Endothelial cell of hepatic sinusoid (primary cell): ENCODE measurements around the gene NECAB2.

ENCODE experiments used
- in situ Hi-C: cut with HindIII; loops from 2 replicates; pipeline ENCODE4 v1.10.0; 2017; ENCODE audit warnings: low sequenced_read_pairs

Gene NECAB2

GRCh38 chr16:84016477-84016876 is 48.4 kb downstream of the NECAB2 start:
- in situ Hi-C loops, result no loop called here

GRCh38 chr16:84018710-84019109 is 50.7 kb downstream of the NECAB2 start:
- in situ Hi-C loops, result no loop called here

- in situ Hi-C loops, result no loop called here
Measured at GRCh38 chr16:84020353-84020752, 52.3 kb downstream of the NECAB2 start.

- in situ Hi-C loops, result no loop called here
Measured at GRCh38 chr16:84021488-84021887, 53.4 kb downstream of the NECAB2 start.

DNA sequence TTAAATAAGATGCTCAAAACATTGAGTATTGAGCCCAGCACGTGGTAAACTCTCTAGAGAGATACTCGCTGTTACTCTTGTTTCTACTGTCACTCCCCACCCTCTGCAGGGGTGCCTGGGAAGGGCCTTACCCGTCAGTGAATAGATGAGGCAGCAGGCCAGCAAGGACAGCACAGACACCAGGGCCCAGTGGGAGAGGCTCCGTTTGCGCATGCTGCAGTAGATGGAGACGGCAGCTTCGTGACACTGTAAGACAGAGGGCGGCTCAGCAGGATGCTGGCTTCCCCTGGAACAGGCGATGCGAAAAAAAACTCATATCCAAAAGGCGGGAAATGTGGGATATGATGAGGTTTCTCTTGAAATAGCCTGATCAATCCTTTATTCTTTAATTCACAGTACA is 54.6 kb downstream of the NECAB2 start:
- in situ Hi-C loops, result no loop called here

- in situ Hi-C loops, result no loop called here
Measured at GRCh38 chr16:84024854-84025253, 56.8 kb downstream of the NECAB2 start.

DNA sequence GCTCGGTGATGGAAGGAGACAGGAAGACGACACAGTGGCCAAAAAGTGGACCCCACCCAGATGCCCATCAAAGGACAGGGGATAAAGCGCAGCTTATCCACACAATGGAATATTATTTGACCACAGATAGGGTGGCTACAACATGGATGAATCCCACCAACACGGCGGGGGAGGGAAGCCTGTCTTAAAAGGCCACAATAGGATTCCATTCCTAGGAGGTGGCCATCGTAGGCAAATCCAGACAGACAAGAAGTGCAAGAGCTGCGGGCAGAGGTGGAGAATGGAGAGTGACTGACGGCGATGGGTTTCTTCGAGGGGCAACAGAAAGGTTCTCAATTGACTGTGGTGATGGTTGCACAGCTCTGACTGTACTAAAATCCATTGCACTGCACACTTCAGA is 58.6 kb downstream of the NECAB2 start:
- in situ Hi-C loops, result no loop called here

DNA sequence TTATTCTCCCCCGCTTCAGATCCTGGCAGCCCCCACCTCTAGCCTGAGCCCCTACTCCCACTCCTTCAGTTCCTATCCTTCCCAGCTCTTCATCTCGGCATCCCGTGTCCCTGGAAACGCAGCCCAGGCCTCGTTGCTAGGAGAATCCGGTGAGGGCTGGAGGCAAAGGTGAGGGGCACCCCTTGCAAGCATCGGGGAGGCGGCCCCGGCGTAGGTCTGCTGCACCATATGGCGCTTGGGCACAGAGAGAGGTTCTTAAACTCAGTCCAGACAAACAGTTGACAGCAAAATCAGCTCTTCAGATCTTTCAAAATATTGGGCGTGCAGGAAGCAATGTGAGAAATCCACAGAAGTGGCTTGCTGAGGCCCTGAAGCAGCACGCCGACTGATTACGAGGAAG is 59.6 kb downstream of the NECAB2 start:
- in situ Hi-C loops, result no loop called here

DNA sequence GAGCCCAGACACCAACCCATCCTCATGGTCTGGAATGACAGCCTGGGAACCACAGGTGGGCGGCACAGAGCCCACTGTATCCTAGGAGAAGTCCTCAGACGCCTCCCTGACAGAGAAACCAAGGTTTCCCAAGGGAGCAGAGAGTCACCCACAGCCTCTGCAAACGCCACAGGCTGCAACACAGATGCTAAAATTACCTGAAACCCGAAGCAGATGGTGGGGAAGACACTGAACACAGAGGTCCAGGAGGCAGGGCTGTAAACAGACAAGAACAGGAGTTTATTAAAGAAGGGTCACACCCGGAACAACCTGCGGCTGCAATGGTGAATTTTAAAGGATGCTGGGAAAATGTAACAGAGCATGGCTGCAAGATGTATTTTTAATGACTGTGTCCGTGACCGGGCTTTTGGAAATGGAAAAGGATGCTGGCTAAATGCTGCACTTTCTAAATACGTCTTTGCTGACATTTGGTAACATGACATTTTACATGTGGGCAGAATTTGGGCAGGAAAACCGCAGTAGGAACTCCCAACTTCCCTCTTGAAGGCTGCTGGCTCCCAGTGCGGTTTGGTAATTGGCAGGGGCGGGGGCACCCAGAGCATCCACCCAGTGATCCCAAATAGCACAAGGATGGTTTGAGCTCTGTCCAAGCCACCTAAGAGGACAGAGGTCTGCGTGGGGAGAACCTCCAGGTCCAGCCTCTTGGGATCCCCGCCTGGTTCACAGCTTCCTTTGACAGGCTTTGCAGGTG is 61.4 kb downstream of the NECAB2 start:
- in situ Hi-C loops, result loop anchor here (5.0 kb wide), 2 partner anchors 42 to 73 kb away; no protein-coding TSS in a partner anchor

DNA sequence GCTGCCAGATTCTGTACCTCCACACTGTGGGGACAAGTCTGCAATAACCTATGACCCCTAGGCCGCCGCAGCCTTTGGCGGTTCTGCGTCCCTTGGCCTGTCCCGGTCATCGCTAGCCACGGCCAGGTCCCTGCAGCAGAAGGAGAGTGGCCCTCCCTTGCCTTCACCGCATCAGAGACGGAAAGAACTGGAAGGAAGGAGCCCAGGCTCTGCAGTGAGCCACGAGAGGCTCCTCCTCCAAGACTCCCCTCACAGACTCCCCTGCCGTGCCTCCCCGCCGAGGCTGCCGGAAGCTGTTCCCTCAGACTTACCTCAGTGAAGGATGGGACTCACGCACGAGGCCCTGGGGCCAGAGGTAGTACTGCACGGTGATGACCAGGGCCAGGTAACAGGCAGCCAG is 63.5 kb downstream of the NECAB2 start:
- in situ Hi-C loops, result loop anchor here (5.0 kb wide), 2 partner anchors 44 to 71 kb away; no protein-coding TSS in a partner anchor

- in situ Hi-C loops, result loop anchor here (5.0 kb wide), 2 partner anchors 45 to 70 kb away; no protein-coding TSS in a partner anchor
Measured at GRCh38 chr16:84032458-84033178, 64.6 kb downstream of the NECAB2 start.

GRCh38 chr16:84033251-84034195 is 65.5 kb downstream of the NECAB2 start:
- in situ Hi-C loops, result loop anchor here (5.0 kb wide), 2 partner anchors 46 to 69 kb away; no protein-coding TSS in a partner anchor

- in situ Hi-C loops, result loop anchor here (5.0 kb wide), 2 partner anchors 47 to 68 kb away; no protein-coding TSS in a partner anchor
Measured at GRCh38 chr16:84034516-84034915, 66.5 kb downstream of the NECAB2 start.

DNA sequence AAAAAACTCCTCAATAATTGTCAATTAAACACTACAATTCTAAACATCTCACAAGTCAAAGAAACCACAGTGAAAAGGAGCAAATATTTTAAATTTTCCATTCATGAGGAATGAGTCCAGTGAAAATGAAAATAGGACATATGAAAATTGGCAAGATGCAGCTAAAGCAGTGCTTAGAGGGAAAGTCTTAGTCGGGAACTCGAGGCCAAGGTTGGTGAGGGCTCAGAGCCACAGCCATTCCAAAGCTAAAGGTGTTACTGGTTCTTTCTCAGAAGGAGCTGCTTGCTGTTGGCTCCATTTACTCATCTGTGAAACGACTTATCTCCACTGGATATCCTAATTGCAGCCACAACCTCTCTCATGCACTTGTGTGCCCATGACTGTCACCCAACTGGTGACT is 68.1 kb downstream of the NECAB2 start:
- in situ Hi-C loops, result no loop called here

DNA sequence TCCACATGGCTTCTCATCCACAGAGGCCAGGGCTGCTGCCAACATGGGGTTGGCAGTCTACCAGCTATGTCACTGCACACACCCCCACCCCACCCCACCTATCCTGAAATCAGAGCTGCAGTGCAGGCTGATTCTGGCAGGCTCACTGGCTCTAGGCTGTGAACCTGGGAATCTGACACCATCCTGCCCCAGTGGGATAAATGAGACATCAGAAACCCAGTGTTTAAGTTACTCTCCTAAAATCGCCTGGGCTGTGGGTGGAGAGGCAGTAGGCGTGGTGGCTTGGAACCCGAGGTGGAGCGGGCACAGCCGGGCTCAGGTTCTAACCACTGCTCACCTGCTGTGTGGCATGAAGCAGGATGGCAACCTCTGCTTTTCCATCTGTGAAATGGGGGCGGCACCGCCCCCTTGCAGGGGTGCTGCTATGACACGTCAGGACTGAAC is 69.0 kb downstream of the NECAB2 start:
- in situ Hi-C loops, result no loop called here

GRCh38 chr16:84038469-84038868 is 70.4 kb downstream of the NECAB2 start:
- in situ Hi-C loops, result no loop called here

GRCh38 chr16:84039696-84040095 is 71.7 kb downstream of the NECAB2 start:
- in situ Hi-C loops, result no loop called here

- in situ Hi-C loops, result no loop called here
Measured at GRCh38 chr16:84040226-84040822, 72.3 kb downstream of the NECAB2 start.

GRCh38 chr16:84040823-84041820 is 73.1 kb downstream of the NECAB2 start:
- in situ Hi-C loops, result no loop called here
